HCT116 (cell line): Measurements from ENCODE around the gene FOXJ1.

Source experiments
- CBX3 ChIP-seq: IDR thresholded peaks from 2 replicates; pipeline ENCODE4 v1.6.1; 2012; ENCODE audit warnings: low read depth
- EZH2 ChIP-seq: fragments of 200-600 bp; sonication (generic); IDR thresholded peaks from 2 replicates; pipeline ENCODE4 v1.6.1; 2017; ENCODE audit warnings: antibody characterized with exemption, mixed run types
- EZH2phosphoT487 ChIP-seq: fragments of 200-600 bp; IDR thresholded peaks from 2 replicates; pipeline ENCODE4 v1.6.1; 2018; ENCODE audit warnings: antibody characterized with exemption, borderline replicate concordance
- FOSL1 ChIP-seq: IDR thresholded peaks from 2 replicates; pipeline ENCODE4 v1.6.1; 2012; ENCODE audit warnings: low read depth
- POLR2A ChIP-seq: IDR thresholded peaks from 2 replicates; pipeline ENCODE4 v1.7.0; 2011; ENCODE audit warnings: borderline replicate concordance; ENCODE audit not compliant: insufficient read depth, insufficient read length; ENCODE audit errors: extremely low read depth
- POLR2AphosphoS5 ChIP-seq: IDR thresholded peaks from 2 replicates; pipeline ENCODE4 v1.6.1; 2011; ENCODE audit warnings: mild to moderate bottlenecking, low read depth, low read length, moderate library complexity
- RAD21 ChIP-seq: IDR thresholded peaks from 2 replicates; pipeline ENCODE4 v1.6.1; 2012; ENCODE audit warnings: low read depth, mild to moderate bottlenecking
- SP1 ChIP-seq: IDR thresholded peaks from 2 replicates; pipeline ENCODE4 v1.6.1; 2012; ENCODE audit warnings: low read depth
- SRF ChIP-seq: IDR thresholded peaks from 2 replicates; pipeline ENCODE4 v1.6.1; 2012; ENCODE audit warnings: low read depth
- YY1 ChIP-seq: IDR thresholded peaks from 2 replicates; pipeline ENCODE4 v1.6.1; 2011; ENCODE audit warnings: low read length, low read depth, moderate library complexity, mild to moderate bottlenecking; ENCODE audit not compliant: insufficient replicate concordance; ENCODE audit errors: extremely low read depth
- ZNF274 ChIP-seq: fragments of 200-500 bp; sonication (Bioruptor generic); IDR thresholded peaks from 2 replicates; pipeline ENCODE4 v1.6.1; 2014; ENCODE audit warnings: mild to moderate bottlenecking, low read depth, low read length, inconsistent platforms
- TF ChIP-seq, protein P1 (sequence below), 3 experiments: fragments of 200-600 bp in 1 of 3; sonication (generic) in 1 of 3; IDR thresholded peaks in 2 of 3; conservative IDR thresholded peaks in 1 of 3; 2 replicates each; pipeline ENCODE4 v1.5.1; 2012 to 2017; ENCODE audit warnings: low read depth in 2 of 3, low read length in 2 of 3, antibody characterized with exemption in 1 of 3, borderline replicate concordance in 1 of 3, control low read depth in 1 of 3, mild to moderate bottlenecking in 1 of 3, mixed read lengths in 1 of 3, mixed run types in 1 of 3, moderate library complexity in 1 of 3; ENCODE audit not compliant: insufficient read depth in 1 of 3
- TF ChIP-seq, protein P2 (sequence below): IDR thresholded peaks from 2 replicates; pipeline ENCODE4 v1.6.1; 2012
- TF ChIP-seq, protein P3 (sequence below): IDR thresholded peaks from 2 replicates; pipeline ENCODE4 v1.6.1; 2012; ENCODE audit warnings: low read depth

DNA sequence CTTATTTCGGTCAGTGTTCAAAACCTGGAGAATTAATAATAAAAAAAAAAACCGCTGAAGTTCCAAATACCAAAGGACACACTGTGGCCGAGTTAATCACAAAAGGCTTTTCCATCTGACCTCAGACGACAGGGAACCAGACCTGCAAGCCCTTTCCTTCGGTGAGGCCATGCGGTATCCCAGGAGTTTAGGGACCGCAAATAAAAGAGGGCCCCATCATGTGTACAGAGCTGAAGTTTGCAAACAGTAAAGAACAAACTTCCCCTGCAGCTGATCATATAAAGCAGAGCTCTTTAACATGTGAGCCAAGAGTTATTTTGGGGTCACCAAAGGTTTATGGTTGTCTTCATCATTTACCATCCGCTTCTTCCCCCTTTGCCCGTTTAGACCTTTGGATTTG is 33.0 kb upstream of the FOXJ1 start:
- TF ChIP-seq POLR2AphosphoS5 (no peak), CBX3 (no peak), RAD21 (no peak), EZH2 (no peak), POLR2A (no peak), EZH2phosphoT487 (no peak), SP1 (no peak), YY1 (no peak), ZNF274 (no peak), SRF (no peak), FOSL1 (no peak)
- TF ChIP-seq, protein P1, sequence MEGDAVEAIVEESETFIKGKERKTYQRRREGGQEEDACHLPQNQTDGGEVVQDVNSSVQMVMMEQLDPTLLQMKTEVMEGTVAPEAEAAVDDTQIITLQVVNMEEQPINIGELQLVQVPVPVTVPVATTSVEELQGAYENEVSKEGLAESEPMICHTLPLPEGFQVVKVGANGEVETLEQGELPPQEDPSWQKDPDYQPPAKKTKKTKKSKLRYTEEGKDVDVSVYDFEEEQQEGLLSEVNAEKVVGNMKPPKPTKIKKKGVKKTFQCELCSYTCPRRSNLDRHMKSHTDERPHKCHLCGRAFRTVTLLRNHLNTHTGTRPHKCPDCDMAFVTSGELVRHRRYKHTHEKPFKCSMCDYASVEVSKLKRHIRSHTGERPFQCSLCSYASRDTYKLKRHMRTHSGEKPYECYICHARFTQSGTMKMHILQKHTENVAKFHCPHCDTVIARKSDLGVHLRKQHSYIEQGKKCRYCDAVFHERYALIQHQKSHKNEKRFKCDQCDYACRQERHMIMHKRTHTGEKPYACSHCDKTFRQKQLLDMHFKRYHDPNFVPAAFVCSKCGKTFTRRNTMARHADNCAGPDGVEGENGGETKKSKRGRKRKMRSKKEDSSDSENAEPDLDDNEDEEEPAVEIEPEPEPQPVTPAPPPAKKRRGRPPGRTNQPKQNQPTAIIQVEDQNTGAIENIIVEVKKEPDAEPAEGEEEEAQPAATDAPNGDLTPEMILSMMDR (IDR thresholded peaks at IDR 0.05 in 2 of 3, conservative IDR thresholded peaks at IDR 0.05 in 1 of 3; ENCODE audit: borderline replicate concordance in 1 of 3, insufficient read depth in 1 of 3, low read depth in 2 of 3, low read length in 2 of 3): no peak
- TF ChIP-seq, protein P2, sequence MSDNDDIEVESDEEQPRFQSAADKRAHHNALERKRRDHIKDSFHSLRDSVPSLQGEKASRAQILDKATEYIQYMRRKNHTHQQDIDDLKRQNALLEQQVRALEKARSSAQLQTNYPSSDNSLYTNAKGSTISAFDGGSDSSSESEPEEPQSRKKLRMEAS: no peak
- TF ChIP-seq, protein P3, sequence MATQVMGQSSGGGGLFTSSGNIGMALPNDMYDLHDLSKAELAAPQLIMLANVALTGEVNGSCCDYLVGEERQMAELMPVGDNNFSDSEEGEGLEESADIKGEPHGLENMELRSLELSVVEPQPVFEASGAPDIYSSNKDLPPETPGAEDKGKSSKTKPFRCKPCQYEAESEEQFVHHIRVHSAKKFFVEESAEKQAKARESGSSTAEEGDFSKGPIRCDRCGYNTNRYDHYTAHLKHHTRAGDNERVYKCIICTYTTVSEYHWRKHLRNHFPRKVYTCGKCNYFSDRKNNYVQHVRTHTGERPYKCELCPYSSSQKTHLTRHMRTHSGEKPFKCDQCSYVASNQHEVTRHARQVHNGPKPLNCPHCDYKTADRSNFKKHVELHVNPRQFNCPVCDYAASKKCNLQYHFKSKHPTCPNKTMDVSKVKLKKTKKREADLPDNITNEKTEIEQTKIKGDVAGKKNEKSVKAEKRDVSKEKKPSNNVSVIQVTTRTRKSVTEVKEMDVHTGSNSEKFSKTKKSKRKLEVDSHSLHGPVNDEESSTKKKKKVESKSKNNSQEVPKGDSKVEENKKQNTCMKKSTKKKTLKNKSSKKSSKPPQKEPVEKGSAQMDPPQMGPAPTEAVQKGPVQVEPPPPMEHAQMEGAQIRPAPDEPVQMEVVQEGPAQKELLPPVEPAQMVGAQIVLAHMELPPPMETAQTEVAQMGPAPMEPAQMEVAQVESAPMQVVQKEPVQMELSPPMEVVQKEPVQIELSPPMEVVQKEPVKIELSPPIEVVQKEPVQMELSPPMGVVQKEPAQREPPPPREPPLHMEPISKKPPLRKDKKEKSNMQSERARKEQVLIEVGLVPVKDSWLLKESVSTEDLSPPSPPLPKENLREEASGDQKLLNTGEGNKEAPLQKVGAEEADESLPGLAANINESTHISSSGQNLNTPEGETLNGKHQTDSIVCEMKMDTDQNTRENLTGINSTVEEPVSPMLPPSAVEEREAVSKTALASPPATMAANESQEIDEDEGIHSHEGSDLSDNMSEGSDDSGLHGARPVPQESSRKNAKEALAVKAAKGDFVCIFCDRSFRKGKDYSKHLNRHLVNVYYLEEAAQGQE: no peak
